Measurements from ENCODE around the gene TNK1.

GRCh38 chr17:7367918-7368598, 12.8 kb upstream of the TNK1 start:
- TF ChIP-seq CTCF (IDR thresholded peaks at IDR 0.05): no peak
- TF ChIP-seq POLR2A (IDR thresholded peaks at IDR 0.05): no peak
- no peak for TF ChIP-seq POLR2AphosphoS5 (IDR thresholded peaks at IDR 0.05)
- TF ChIP-seq EP300 (IDR thresholded peaks at IDR 0.05): no peak
